Endometrial microvascular endothelial cells (primary cell): ENCODE data around the gene SRPX. TPM values are rescaled to one million over a fixed set of nuclear protein-coding genes. Genes with fewer than 3 reads are reported as not detected.

Source experiments
- in situ Hi-C: cut with HindIII; loops from 2 replicates; pipeline ENCODE4 v1.10.0; 2017; ENCODE audit warnings: low sequenced_read_pairs, low pct_unique_long_range_greater_than_20kb; ENCODE audit errors: inconsistent ontology term
- total RNA-seq: library from RNA; depleted of rRNA; stranded (reverse); fragments of >200 nt; gene quantifications from one replicate; pipeline ENCODE4 v1.2.3, GENCODE V29; 2015; ENCODE audit errors: inconsistent ontology term

Gene SRPX
- 148 TPM for total RNA-seq

- in situ Hi-C loops = no loop called here
Measured at GRCh38 chrX:38220415-38221390, at the start of gene SRPX. TSS of gene SRPX (minus strand) at chrX:38220871. CDS start at chrX:38220792, 79 bp downstream.

- in situ Hi-C loops = no loop called here
Measured at GRCh38 chrX:38268011-38268410, 47.3 kb upstream of the SRPX start.

GRCh38 chrX:38262715-38263620 is 42.3 kb upstream of the SRPX start:
- in situ Hi-C loops = no loop called here

GRCh38 chrX:38260231-38260630 is 39.6 kb upstream of the SRPX start:
- in situ Hi-C loops = no loop called here

GRCh38 chrX:38256019-38256418 is 35.3 kb upstream of the SRPX start:
- in situ Hi-C loops = no loop called here

- in situ Hi-C loops = no loop called here
Measured at GRCh38 chrX:38249965-38250364, 29.3 kb upstream of the SRPX start.

GRCh38 chrX:38247051-38247450 is 26.4 kb upstream of the SRPX start:
- in situ Hi-C loops = no loop called here

GRCh38 chrX:38240541-38240940 is 19.9 kb upstream of the SRPX start:
- in situ Hi-C loops = no loop called here

- in situ Hi-C loops = no loop called here
Measured at GRCh38 chrX:38236901-38237615, 16.4 kb upstream of the SRPX start.

- in situ Hi-C loops = no loop called here
Measured at GRCh38 chrX:38233891-38234667, 13.4 kb upstream of the SRPX start.

GRCh38 chrX:38232079-38232686 is 11.5 kb upstream of the SRPX start:
- in situ Hi-C loops = no loop called here

GRCh38 chrX:38225093-38225492 is 4.4 kb upstream of the SRPX start:
- in situ Hi-C loops = no loop called here

GRCh38 chrX:38224160-38224559 is 3.5 kb upstream of the SRPX start:
- in situ Hi-C loops = no loop called here

GRCh38 chrX:38221391-38221929 is 789 bp upstream of the SRPX start:
- in situ Hi-C loops = no loop called here

GRCh38 chrX:38220024-38220414 is 652 bp downstream of the SRPX start:
- in situ Hi-C loops = no loop called here

GRCh38 chrX:38216642-38217041 is 4.0 kb downstream of the SRPX start:
- in situ Hi-C loops = no loop called here
